GM18867 (cell line): ENCODE measurements around the gene MCTP1.
"Not testable (repeated sequence)": the region's sequence is repeated elsewhere in the genome, so short reads cannot be mapped to it uniquely, and the experiment has no call there.

Experiments
- ATAC-seq: cut with Tn5 transposase; IDR thresholded peaks from one replicate; pipeline ENCODE4 v1.9.1; 2021; ENCODE audit warnings: mild to moderate bottlenecking, moderate library complexity; ENCODE audit not compliant: unreplicated experiment

Gene MCTP1

GRCh38 chr5:94972268-94972667 lies 312.6 kb downstream of the MCTP1 start:
- no peak for ATAC-seq

- peak; percentile 55 for ATAC-seq
Observed at GRCh38 chr5:94969174-94969573, 315.7 kb downstream of the MCTP1 start.

DNA sequence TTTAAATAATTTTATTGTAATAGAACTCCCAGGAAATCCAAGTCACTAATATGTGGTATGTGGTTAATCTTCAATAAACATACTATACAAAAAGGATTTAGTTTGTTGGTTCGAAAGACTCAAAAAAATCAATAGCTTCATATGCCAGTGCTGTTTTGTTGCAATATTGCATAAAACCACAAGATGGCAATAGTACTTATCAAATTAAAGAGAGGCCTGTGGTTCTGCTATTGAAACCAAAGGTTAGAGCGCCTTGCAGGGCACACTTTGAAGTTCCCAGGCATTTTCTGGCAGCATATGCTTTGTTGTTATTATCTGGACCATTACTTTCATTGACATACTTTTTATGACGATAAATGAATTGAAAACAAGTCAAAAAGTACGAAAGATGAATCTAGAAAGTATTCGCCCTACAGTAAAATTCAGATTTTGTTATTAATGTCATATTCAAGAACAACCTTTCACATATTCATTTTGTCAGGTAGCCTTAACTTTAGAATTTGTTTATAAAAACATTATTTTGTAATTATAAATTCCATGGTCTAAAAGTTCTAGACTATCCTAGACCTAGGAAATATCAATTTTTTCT lies 316.3 kb downstream of the MCTP1 start:
- peak; percentile 70 for ATAC-seq

GRCh38 chr5:94967525-94967924 lies 317.4 kb downstream of the MCTP1 start:
- no peak for ATAC-seq

- ATAC-seq: not testable (repeated sequence)
Observed at GRCh38 chr5:94959279-94959678, 325.6 kb downstream of the MCTP1 start.

- no peak for ATAC-seq
Observed at GRCh38 chr5:94945656-94946055, 339.2 kb downstream of the MCTP1 start.

GRCh38 chr5:94944160-94944559 lies 340.7 kb downstream of the MCTP1 start:
- no peak for ATAC-seq

DNA sequence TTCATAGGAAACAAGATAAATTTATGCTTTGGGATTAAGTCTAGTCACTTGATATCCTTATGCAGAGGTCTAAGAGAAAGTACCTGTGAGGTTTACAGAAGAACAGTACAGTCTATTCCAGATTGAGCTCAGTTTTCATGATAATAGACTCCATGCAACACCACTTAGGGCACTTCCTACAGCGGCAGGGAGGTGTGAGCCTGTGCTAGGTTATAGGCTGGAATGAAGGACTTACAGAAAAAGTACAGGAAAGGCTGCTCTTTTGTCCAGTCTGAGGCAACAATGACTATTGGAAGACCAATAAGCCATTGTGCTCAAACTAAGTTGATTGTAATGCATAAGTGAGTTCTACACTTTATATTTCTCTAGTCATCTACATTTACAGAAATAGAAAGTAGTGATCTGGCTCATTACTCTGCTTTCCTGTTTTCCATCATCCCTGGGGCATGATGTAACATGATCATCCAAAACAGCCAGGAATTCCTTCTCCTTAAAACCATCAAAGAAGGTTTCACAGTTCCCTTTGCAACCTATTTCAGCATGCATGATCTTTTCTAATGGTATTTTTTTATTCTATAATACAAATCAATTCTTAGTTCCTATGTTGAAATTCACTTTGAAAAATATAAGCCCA lies 343.7 kb downstream of the MCTP1 start:
- ATAC-seq: no peak

GRCh38 chr5:94932259-94932658 lies 352.6 kb downstream of the MCTP1 start:
- ATAC-seq: no peak

DNA sequence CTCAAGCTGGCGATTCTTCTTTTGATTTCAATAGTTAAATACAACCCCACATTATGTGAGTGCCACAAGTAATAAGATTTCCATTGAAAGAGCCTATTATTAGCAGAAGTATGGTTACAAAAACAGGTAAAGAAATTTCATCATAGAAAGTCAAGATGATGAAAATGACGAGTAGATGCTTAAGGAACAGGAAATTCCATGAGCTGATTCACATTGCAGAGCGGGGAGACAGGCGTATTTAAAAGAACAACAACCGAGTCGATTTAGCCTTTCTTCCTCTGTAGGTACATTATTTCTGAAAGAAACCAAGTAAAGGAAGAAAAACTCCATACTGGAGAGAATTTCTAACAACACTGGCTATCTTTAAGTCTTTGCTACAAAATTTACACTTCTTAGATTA lies 356.0 kb downstream of the MCTP1 start:
- no peak for ATAC-seq

GRCh38 chr5:94920570-94920969 lies 364.3 kb downstream of the MCTP1 start:
- no peak for ATAC-seq

DNA sequence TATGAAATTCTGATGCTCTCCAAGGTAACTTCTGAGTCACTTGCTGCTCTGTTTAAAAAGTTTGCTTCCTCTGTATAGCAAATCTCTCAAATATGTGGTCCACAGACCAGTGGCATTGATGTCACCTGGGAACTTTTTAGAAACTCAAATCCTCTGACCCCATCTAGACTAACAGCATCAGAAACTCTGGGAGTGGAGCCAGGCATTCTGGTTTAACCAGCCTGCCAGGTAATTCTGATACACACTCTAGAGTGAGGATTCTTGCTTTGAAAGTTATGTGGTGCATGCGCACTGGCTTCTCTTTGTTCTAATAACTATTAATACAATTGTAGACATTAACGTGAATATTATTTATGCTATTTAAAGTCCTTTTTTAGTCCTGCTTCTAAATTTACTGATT lies 368.3 kb downstream of the MCTP1 start:
- no peak for ATAC-seq

DNA sequence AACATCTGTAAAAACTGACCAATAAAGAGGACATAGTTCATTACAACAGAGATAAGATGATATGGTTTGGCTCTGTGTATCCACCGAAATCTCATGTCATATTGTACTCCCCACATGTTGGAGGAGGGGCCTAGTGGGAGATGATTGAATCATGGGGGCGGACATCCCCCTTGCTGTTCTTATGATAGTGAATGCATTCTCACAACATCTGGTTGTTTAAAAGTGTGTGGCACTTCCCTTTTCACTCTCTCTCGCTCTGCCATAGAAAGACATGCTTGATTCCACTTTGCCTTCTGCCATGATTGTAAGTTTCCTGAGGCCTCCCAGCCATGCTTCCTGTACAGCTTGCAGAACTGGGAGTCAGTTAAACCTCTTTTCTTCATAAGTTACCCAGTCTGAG lies 373.6 kb downstream of the MCTP1 start:
- ATAC-seq: no peak

GRCh38 chr5:94910721-94911120 lies 374.2 kb downstream of the MCTP1 start:
- no peak for ATAC-seq

GRCh38 chr5:94908889-94909480 lies 375.9 kb downstream of the MCTP1 start:
- peak; percentile 73 for ATAC-seq

- no peak for ATAC-seq
Observed at GRCh38 chr5:94906750-94907149, 378.1 kb downstream of the MCTP1 start.

- no peak for ATAC-seq
Observed at GRCh38 chr5:94903726-94904125, 381.2 kb downstream of the MCTP1 start.

GRCh38 chr5:94901191-94901979 lies 383.5 kb downstream of the MCTP1 start:
- peak; percentile 88 for ATAC-seq

GRCh38 chr5:94900006-94900505 lies 384.8 kb downstream of the MCTP1 start:
- no peak for ATAC-seq

GRCh38 chr5:94893412-94894135 lies 391.3 kb downstream of the MCTP1 start:
- no peak for ATAC-seq

DNA sequence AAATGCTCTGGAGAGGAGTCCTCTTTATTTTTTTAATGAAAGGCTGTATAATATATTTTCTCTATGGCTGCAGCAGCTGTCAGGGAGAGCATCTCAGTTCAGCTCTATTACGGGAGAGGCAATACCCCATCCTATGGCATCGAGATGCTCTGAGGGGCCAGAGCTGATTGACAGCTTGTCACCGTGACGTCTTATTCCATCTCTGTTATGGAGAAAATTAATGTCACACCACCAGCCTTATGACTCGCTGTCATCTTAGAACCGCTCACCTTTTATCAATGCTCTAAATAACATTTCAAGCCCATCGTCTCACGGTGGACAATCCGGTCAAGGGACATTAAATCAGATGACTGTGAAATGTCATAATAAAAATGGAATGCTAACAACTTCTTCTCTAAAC lies 392.9 kb downstream of the MCTP1 start:
- no peak for ATAC-seq
